A549 (cell line): Measurements from ENCODE around the gene KCNQ1.

Experiments
- CEBPB ChIP-seq, 2 experiments: fragments of >200 bp in 1 of 2; sonication (Bioruptor Twin) in 1 of 2; formaldehyde crosslinking in 1 of 2; IDR thresholded peaks; 2 replicates each; pipeline ENCODE4 v1.6.1; 2012 to 2016
- CHD2 ChIP-seq: fragments of 150-350 bp; IDR thresholded peaks from 2 replicates; pipeline ENCODE4 v1.6.1; 2014; ENCODE audit warnings: low read length; ENCODE audit not compliant: partially characterized antibody
- CTCF ChIP-seq: fragments of >200 bp; sonication (Bioruptor Twin); formaldehyde crosslinking; IDR thresholded peaks from 3 replicates; pipeline ENCODE4 v1.5.1; 2016
- FOSL2 ChIP-seq, 2 experiments: fragments of 450-650 bp in 1 of 2; fragments of >200 bp in 1 of 2; sonication (Bioruptor Twin) in 1 of 2; formaldehyde crosslinking; IDR thresholded peaks; 2 replicates each; pipeline versions ENCODE4 v1.5.0 to v1.6.1; 2016 to 2020; ENCODE audit warnings: mild to moderate bottlenecking in 1 of 2, moderate library complexity in 1 of 2
- KDM5A ChIP-seq: fragments of 200-600 bp; sonication (generic); IDR thresholded peaks from 2 replicates; pipeline ENCODE4 v1.6.1; 2016; ENCODE audit warnings: antibody characterized with exemption, mild to moderate bottlenecking
- MYC ChIP-seq: IDR thresholded peaks from 2 replicates; pipeline ENCODE4 v1.6.1; 2012; ENCODE audit warnings: mild to moderate bottlenecking, inconsistent platforms, low read length, improper control_type of control experiment, borderline replicate concordance
- POLR2A ChIP-seq: IDR thresholded peaks from 2 replicates; pipeline ENCODE4 v1.6.1; 2012; ENCODE audit warnings: mild to moderate bottlenecking, low read length
- RAD21 ChIP-seq, 2 experiments: fragments of >200 bp in 1 of 2; sonication (Bioruptor Twin) in 1 of 2; formaldehyde crosslinking in 1 of 2; IDR thresholded peaks in 1 of 2; conservative IDR thresholded peaks in 1 of 2; 2 replicates in 1 of 2; 3 replicates in 1 of 2; pipeline ENCODE4 v1.6.1; 2012 to 2018; ENCODE audit warnings: inconsistent platforms in 1 of 2
- REST ChIP-seq: fragments of 200-600 bp; sonication (generic); IDR thresholded peaks from 2 replicates; pipeline ENCODE4 v1.6.1; 2016; ENCODE audit warnings: antibody characterized with exemption, mild to moderate bottlenecking, moderate library complexity

GRCh38 chr11:2625183-2625582 lies 180.4 kb downstream of the KCNQ1 start:
- TF ChIP-seq REST (no peak), CTCF (no peak), RAD21 (conservative IDR thresholded peaks at IDR 0.05 in 1 of 2, IDR thresholded peaks at IDR 0.05 in 1 of 2) (no peak), CHD2 (no peak), CEBPB (IDR thresholded peaks at IDR 0.05) (no peak), KDM5A (no peak), FOSL2 (IDR thresholded peaks at IDR 0.05) (no peak), FOSL2 (CRISPR knock-in tag; IDR thresholded peaks at IDR 0.05) (no peak), POLR2A (no peak), MYC (no peak)
